ENCODE data around the gene OGFOD2. TPM values are rescaled to one million over a fixed set of nuclear protein-coding genes. Genes with fewer than 3 reads are reported as not detected.

The OGFOD2 gene
- total RNA-seq, 2 donors from 2014 or later, result 19.1 to 36.8 TPM

GRCh38 chr12:122994140-122994675 is 19.2 kb downstream of the OGFOD2 start:
- no peak for DNase-seq (ENCODE audit: low spot score)
- H3K4me3 Mint-ChIP-seq, result no peak overlapping the region
- H3K9me3 Mint-ChIP-seq, result no peaks in the 10 kb centered on the region
- H3K36me3 Mint-ChIP-seq, result no peaks in the 10 kb centered on the region
- H3K4me1 Mint-ChIP-seq (ENCODE audit: low read depth in 2 of 2), result no peaks in the 10 kb centered on the region
- ATAC-seq, result no peak
- H3K27ac Mint-ChIP-seq, result no peak overlapping the region
- no peaks in the 10 kb centered on the region for H3K27me3 Mint-ChIP-seq

GRCh38 chr12:122994781-122995502 is 19.9 kb downstream of the OGFOD2 start:
- H3K36me3 Mint-ChIP-seq, result no peaks in the 10 kb centered on the region
- no peaks in the 10 kb centered on the region for H3K9me3 Mint-ChIP-seq
- H3K27me3 Mint-ChIP-seq, result no peaks in the 10 kb centered on the region
- no peak overlapping the region for H3K4me3 Mint-ChIP-seq
- no peak for DNase-seq (ENCODE audit: low spot score)
- H3K4me1 Mint-ChIP-seq (ENCODE audit: low read depth in 2 of 2), result no peaks in the 10 kb centered on the region
- no peak for ATAC-seq
- H3K27ac Mint-ChIP-seq, result no peak overlapping the region

- Mint-ChIP-seq H3K9me3 (no peaks in the 10 kb centered on the region), H3K27ac (no peak overlapping the region), H3K4me3 (no peak overlapping the region), H3K4me1 (ENCODE audit: low read depth in 2 of 2) (no peaks in the 10 kb centered on the region), H3K27me3 (no peaks in the 10 kb centered on the region), H3K36me3 (no peaks in the 10 kb centered on the region)
- DNase-seq (ENCODE audit: low spot score), result peak; percentile 49
- no peak for ATAC-seq
These were observed 20.6 kb downstream of the OGFOD2 start for GRCh38 chr12:122995503-122996187.

GRCh38 chr12:122996188-122996601 is 21.2 kb downstream of the OGFOD2 start:
- no peak for DNase-seq (ENCODE audit: low spot score)
- no peaks in the 10 kb centered on the region for H3K36me3 Mint-ChIP-seq
- H3K4me1 Mint-ChIP-seq (ENCODE audit: low read depth in 2 of 2), result no peaks in the 10 kb centered on the region
- no peak for ATAC-seq
- no peak overlapping the region for H3K4me3 Mint-ChIP-seq
- no peak overlapping the region for H3K27ac Mint-ChIP-seq
- H3K27me3 Mint-ChIP-seq, result no peaks in the 10 kb centered on the region
- no peaks in the 10 kb centered on the region for H3K9me3 Mint-ChIP-seq

GRCh38 chr12:122996621-122997342 is 21.7 kb downstream of the OGFOD2 start:
- no peaks in the 10 kb centered on the region for H3K9me3 Mint-ChIP-seq
- H3K36me3 Mint-ChIP-seq, result no peaks in the 10 kb centered on the region
- no peak overlapping the region for H3K4me3 Mint-ChIP-seq
- no peaks in the 10 kb centered on the region for H3K27me3 Mint-ChIP-seq
- H3K27ac Mint-ChIP-seq, result no peak overlapping the region
- ATAC-seq (no peak), DNase-seq (ENCODE audit: low spot score) (no peak)
- no peaks in the 10 kb centered on the region for H3K4me1 Mint-ChIP-seq (ENCODE audit: low read depth in 2 of 2)

GRCh38 chr12:122997343-122998250 is 22.6 kb downstream of the OGFOD2 start:
- Mint-ChIP-seq H3K36me3 (no peaks in the 10 kb centered on the region), H3K4me3 (no peak overlapping the region), H3K9me3 (no peaks in the 10 kb centered on the region), H3K27ac (no peak overlapping the region), H3K4me1 (ENCODE audit: low read depth in 2 of 2) (no peaks in the 10 kb centered on the region), H3K27me3 (no peaks in the 10 kb centered on the region)
- ATAC-seq, result no peak
- DNase-seq (ENCODE audit: low spot score), result no peak

- ATAC-seq, result no peak
- no peak overlapping the region for H3K27ac Mint-ChIP-seq
- no peaks in the 10 kb centered on the region for H3K36me3 Mint-ChIP-seq
- H3K27me3 Mint-ChIP-seq, result no peaks in the 10 kb centered on the region
- H3K4me1 Mint-ChIP-seq (ENCODE audit: low read depth in 2 of 2), result no peaks in the 10 kb centered on the region
- no peaks in the 10 kb centered on the region for H3K9me3 Mint-ChIP-seq
- DNase-seq (ENCODE audit: low spot score), result no peak
- no peak overlapping the region for H3K4me3 Mint-ChIP-seq
These were observed 23.3 kb downstream of the OGFOD2 start for GRCh38 chr12:122998316-122998715.

GRCh38 chr12:122999196-122999946 is 24.3 kb downstream of the OGFOD2 start:
- Mint-ChIP-seq H3K36me3 (no peaks in the 10 kb centered on the region), H3K4me1 (ENCODE audit: low read depth in 2 of 2) (peaks cover 0 to 1% of the 10 kb centered on the region in 2 donors), H3K4me3 (no peak overlapping the region), H3K27me3 (no peaks in the 10 kb centered on the region), H3K9me3 (no peaks in the 10 kb centered on the region), H3K27ac (no peak overlapping the region)
- DNase-seq (ENCODE audit: low spot score), result no peak
- ATAC-seq, result no peak

GRCh38 chr12:122999986-123000420 is 25.0 kb downstream of the OGFOD2 start:
- no peak overlapping the region for H3K4me3 Mint-ChIP-seq
- H3K9me3 Mint-ChIP-seq, result no peaks in the 10 kb centered on the region
- no peaks in the 10 kb centered on the region for H3K27me3 Mint-ChIP-seq
- DNase-seq (ENCODE audit: low spot score) (no peak), ATAC-seq (no peak)
- H3K36me3 Mint-ChIP-seq, result no peaks in the 10 kb centered on the region
- H3K4me1 Mint-ChIP-seq (ENCODE audit: low read depth in 2 of 2), result peaks cover 0 to 3% of the 10 kb centered on the region in 2 donors
- H3K27ac Mint-ChIP-seq, result no peak overlapping the region

- Mint-ChIP-seq H3K4me3 (no peak overlapping the region), H3K9me3 (no peaks in the 10 kb centered on the region), H3K4me1 (ENCODE audit: low read depth in 2 of 2) (peaks cover 0 to 3% of the 10 kb centered on the region in 2 donors), H3K36me3 (no peaks in the 10 kb centered on the region), H3K27ac (no peak overlapping the region), H3K27me3 (no peaks in the 10 kb centered on the region)
- ATAC-seq (no peak), DNase-seq (ENCODE audit: low spot score) (no peak)
These were observed 25.5 kb downstream of the OGFOD2 start for GRCh38 chr12:123000578-123000977.

GRCh38 chr12:123001464-123001863 is 26.4 kb downstream of the OGFOD2 start:
- no peaks in the 10 kb centered on the region for H3K36me3 Mint-ChIP-seq
- H3K27ac Mint-ChIP-seq, result no peak overlapping the region
- H3K4me1 Mint-ChIP-seq (ENCODE audit: low read depth in 2 of 2), result peaks cover 0 to 3% of the 10 kb centered on the region in 2 donors
- no peaks in the 10 kb centered on the region for H3K9me3 Mint-ChIP-seq
- DNase-seq (ENCODE audit: low spot score) (no peak), ATAC-seq (no peak)
- no peak overlapping the region for H3K4me3 Mint-ChIP-seq
- H3K27me3 Mint-ChIP-seq, result no peaks in the 10 kb centered on the region

- no peaks in the 10 kb centered on the region for H3K9me3 Mint-ChIP-seq
- H3K4me3 Mint-ChIP-seq, result no peak overlapping the region
- no peaks in the 10 kb centered on the region for H3K27me3 Mint-ChIP-seq
- H3K27ac Mint-ChIP-seq, result no peak overlapping the region
- no peaks in the 10 kb centered on the region for H3K36me3 Mint-ChIP-seq
- no peak for ATAC-seq
- no peak for DNase-seq (ENCODE audit: low spot score)
- H3K4me1 Mint-ChIP-seq (ENCODE audit: low read depth in 2 of 2), result peaks cover 0 to 3% of the 10 kb centered on the region in 2 donors
These were observed 28.2 kb downstream of the OGFOD2 start for GRCh38 chr12:123003257-123003656.
